LNCAP (cell line): ENCODE measurements around the gene WDR43.

Experiments
- CTCF ChIP-seq: fragments of 450-650 bp; IDR thresholded peaks from 2 replicates; pipeline ENCODE4 v1.5.1; 2017; ENCODE audit warnings: mild to moderate bottlenecking

Gene WDR43

GRCh38 chr2:28902584-28902983, 8.1 kb downstream of the WDR43 start:
- no peak for TF ChIP-seq CTCF

GRCh38 chr2:28904295-28904694, 9.8 kb downstream of the WDR43 start:
- TF ChIP-seq CTCF = no peak

GRCh38 chr2:28904802-28905457, 10.5 kb downstream of the WDR43 start:
- TF ChIP-seq CTCF = no peak

- TF ChIP-seq CTCF = no peak
Measured at GRCh38 chr2:28905533-28905932, 11.1 kb downstream of the WDR43 start.

GRCh38 chr2:28906376-28906775, 11.9 kb downstream of the WDR43 start:
- TF ChIP-seq CTCF = no peak

GRCh38 chr2:28906821-28907220, 12.4 kb downstream of the WDR43 start:
- TF ChIP-seq CTCF = no peak

- TF ChIP-seq CTCF = no peak
Measured at GRCh38 chr2:28908172-28908571, 13.7 kb downstream of the WDR43 start.
